GM18951 (cell line): ENCODE measurements around the gene TPH2.

ENCODE experiments used
- POLR2A ChIP-seq: IDR thresholded peaks from 4 replicates; pipeline ENCODE4 v1.6.1; 2011; ENCODE audit warnings: mild to moderate bottlenecking; ENCODE audit not compliant: insufficient read length, insufficient read depth; ENCODE audit errors: extremely low read depth
- in situ Hi-C: fragments of 300-500 bp; cut with MboI; formaldehyde crosslinking; loops from one replicate; pipeline ENCODE4 v1.12.0; 2022; ENCODE audit warnings: low sequenced_read_pairs, mixed read lengths, inconsistent platforms; ENCODE audit not compliant: unreplicated experiment

TPH2 gene

GRCh38 chr12:71938728-71939385 is at the start of gene TPH2:
TPH2 (plus strand) TSS chr12:71938845; CDS start chr12:71938987, 142 bp downstream.
- no peak for TF ChIP-seq POLR2A
- in situ Hi-C loops = no loop called here

GRCh38 chr12:71890475-71890874 is 48.2 kb upstream of the TPH2 start:
- in situ Hi-C loops = no loop called here
- TF ChIP-seq POLR2A = no peak

DNA sequence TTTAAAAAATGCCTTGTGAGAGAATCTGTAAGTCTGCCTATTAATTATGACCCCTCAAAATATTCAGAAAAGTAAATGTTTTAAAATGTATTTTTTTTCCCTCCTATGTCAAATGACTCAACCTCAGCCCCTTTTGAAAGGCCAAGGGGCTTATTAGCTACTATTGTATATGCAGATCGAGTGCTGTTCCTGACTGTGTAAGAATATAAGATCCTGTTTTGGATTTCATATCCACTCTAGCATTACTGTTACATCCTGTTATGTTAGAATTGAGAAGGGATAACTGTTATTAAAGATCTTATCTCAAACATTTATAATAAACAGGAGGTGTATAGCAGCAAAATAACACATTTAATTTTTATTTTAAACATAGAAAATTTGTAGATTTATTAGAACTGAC is 46.6 kb upstream of the TPH2 start:
- TF ChIP-seq POLR2A = no peak
- in situ Hi-C loops = no loop called here

- TF ChIP-seq POLR2A = no peak
- in situ Hi-C loops = no loop called here
Measured at GRCh38 chr12:71896205-71896882, 42.3 kb upstream of the TPH2 start.

DNA sequence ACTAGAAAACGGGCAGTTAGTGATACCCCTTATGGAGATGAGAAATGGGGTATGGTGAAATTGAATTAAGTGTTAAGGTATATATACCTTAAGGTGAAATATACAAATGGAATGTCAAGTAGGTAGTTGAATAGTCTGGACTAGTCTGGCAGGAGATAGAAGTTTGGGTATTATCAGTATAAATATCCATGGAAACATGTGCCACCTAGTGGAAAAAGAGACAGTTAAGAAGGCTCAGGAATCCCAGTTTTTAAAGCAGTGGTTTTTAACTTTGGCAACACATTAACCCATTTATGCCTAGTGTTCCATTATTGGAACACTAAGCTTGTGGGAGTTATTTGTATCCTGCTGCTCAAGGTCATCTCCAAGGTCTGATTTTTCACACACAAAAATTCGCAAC is 38.6 kb upstream of the TPH2 start:
- no peak for TF ChIP-seq POLR2A
- in situ Hi-C loops = no loop called here

DNA sequence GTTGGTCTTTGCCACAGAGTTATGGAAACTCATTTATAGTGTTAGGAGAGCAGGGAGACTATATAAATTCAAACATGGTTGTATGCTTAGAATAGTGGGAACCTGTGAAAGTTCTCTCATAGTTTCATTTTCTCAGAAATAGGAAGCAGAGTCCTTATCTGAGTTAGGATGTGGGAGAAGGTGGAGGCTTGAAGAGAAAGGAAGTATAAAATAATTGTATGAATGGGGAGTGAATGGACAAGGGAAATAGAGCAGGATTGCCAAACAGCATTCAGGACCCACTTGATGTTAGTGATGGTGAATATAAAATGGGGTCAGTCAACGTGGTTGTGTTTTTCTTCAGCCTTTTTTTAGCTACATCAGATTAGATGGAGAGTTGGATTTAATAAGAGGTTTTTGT is 34.0 kb upstream of the TPH2 start:
- TF ChIP-seq POLR2A = no peak
- in situ Hi-C loops = no loop called here

- no peak for TF ChIP-seq POLR2A
Measured at GRCh38 chr12:71935594-71935993, 3.1 kb upstream of the TPH2 start.

DNA sequence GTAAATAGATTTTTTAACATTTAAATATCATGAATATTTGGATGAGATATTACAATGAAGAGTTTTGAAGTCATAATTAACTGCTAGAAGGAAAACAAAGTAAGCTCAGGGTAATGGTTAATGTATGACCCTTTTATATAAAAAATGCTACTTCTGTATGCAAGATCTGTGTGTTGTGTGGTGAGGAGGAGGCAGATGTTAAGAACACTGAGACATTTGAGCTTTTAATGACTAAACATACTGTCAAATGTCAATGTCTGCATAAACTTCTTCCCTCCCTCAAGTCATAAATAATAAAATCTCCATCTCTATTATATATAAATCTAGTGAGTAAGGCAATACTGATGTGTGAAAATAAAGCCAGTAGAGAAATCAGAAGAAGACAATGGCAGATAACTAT is 1.4 kb downstream of the TPH2 start:
- TF ChIP-seq POLR2A = no peak
- in situ Hi-C loops = no loop called here

More at GRCh38 chr12:71935594-71935993, 3.1 kb upstream of the TPH2 start:
- in situ Hi-C loops = no loop called here

GRCh38 chr12:71941174-71941573 is 2.5 kb downstream of the TPH2 start:
- no peak for TF ChIP-seq POLR2A
- in situ Hi-C loops = no loop called here

- no peak for TF ChIP-seq POLR2A
- in situ Hi-C loops = no loop called here
Measured at GRCh38 chr12:71942259-71942658, 3.6 kb downstream of the TPH2 start.

DNA sequence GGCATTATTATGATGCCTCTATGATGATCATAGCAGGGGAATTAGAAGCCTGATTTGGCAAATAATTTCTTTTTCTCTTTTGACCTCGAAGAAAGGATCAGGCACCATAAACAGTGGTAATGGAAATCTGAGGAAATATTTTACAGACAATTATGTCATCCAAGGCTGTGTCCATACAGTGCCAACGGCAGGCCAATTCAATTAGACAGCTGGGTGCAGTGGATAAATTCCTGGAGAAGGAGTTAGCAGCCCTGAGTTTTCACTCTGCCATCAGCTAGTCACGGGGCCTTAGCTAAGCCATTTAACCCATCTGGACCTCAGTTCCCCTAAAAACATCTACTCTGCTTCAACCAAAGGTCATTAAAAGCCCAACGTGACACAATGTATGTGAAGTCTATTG is 4.1 kb downstream of the TPH2 start:
- in situ Hi-C loops = no loop called here

GRCh38 chr12:71945121-71945520 is 6.5 kb downstream of the TPH2 start:
- TF ChIP-seq POLR2A = no peak
- in situ Hi-C loops = no loop called here

More for the DNA sequence above, 4.1 kb downstream of the TPH2 start:
- TF ChIP-seq POLR2A = no peak

GRCh38 chr12:71945883-71946282 is 7.2 kb downstream of the TPH2 start:
- in situ Hi-C loops = no loop called here
- no peak for TF ChIP-seq POLR2A

- in situ Hi-C loops = no loop called here
- no peak for TF ChIP-seq POLR2A
Measured at GRCh38 chr12:71947645-71948105, 9.0 kb downstream of the TPH2 start.
